Neural cell (in vitro differentiated cells): ENCODE measurements around the gene SERINC5. TPM values are rescaled to one million over a fixed set of nuclear protein-coding genes. Genes with fewer than 3 reads are reported as not detected.
"Not testable (repeated sequence)": the region's sequence is repeated elsewhere in the genome, so short reads cannot be mapped to it uniquely, and the experiment has no call there.

Experiments used
- H2AFZ ChIP-seq: fragments of 200-600, 300-800 bp; sonication (generic), shearing (Covaris generic); 2 replicates; pipeline ENCODE4 v1.6.0; 2014; ENCODE audit warnings: low read depth, mild to moderate bottlenecking, antibody characterized with exemption, low read length, moderate library complexity
- H3F3A ChIP-seq: fragments of 200-600 bp; shearing (Covaris generic); 2 replicates; pipeline ENCODE4 v1.6.1; 2016; ENCODE audit warnings: mild to moderate bottlenecking, moderate library complexity, mixed read lengths, antibody characterized with exemption, low read length; ENCODE audit not compliant: insufficient read depth, poor library complexity, severe bottlenecking
- H3K27ac ChIP-seq: fragments of 200-600, 300-800 bp; sonication (generic), shearing (Covaris generic); 2 replicates; pipeline ENCODE4 v1.5.1; 2014; ENCODE audit warnings: mild to moderate bottlenecking, low read length, moderate library complexity
- H3K27me3 ChIP-seq: fragments of 300-800, 200-600 bp; sonication (generic), shearing (Covaris generic); 2 replicates; pipeline ENCODE4 v1.6.0; 2014; ENCODE audit warnings: mild to moderate bottlenecking, low read depth, low read length, moderate library complexity; ENCODE audit not compliant: insufficient read depth
- H3K36me3 ChIP-seq: fragments of 300-800, 200-600 bp; sonication (generic), shearing (Covaris generic); 2 replicates; pipeline ENCODE4 v1.5.1; 2014; ENCODE audit warnings: mild to moderate bottlenecking, antibody characterized with exemption, low read length, moderate library complexity; ENCODE audit not compliant: insufficient read depth
- H3K4me2 ChIP-seq: fragments of 300-800, 200-600 bp; sonication (generic), shearing (Covaris generic); 2 replicates; pipeline ENCODE4 v1.6.0; 2014; ENCODE audit warnings: mild to moderate bottlenecking, low read length
- H3K4me3 ChIP-seq: fragments of 300-800, 200-600 bp; sonication (generic), shearing (Covaris generic); 2 replicates; pipeline ENCODE4 v1.5.1; 2014; ENCODE audit warnings: mild to moderate bottlenecking, low read length, moderate library complexity
- H3K79me2 ChIP-seq: fragments of 200-600 bp; shearing (Covaris generic); replicated peaks from 2 replicates; pipeline ENCODE4 v1.6.0; 2014; ENCODE audit warnings: mild to moderate bottlenecking, low read length, moderate library complexity; ENCODE audit not compliant: insufficient read depth
- H3K9ac ChIP-seq: fragments of 300-800, 200-600 bp; sonication (generic), shearing (Covaris generic); 2 replicates; pipeline ENCODE4 v1.6.1; 2016; ENCODE audit warnings: mild to moderate bottlenecking, low read length, mixed read lengths
- H3K9me2 ChIP-seq: fragments of 200-600 bp; shearing (Covaris generic); 2 replicates; pipeline ENCODE4 v1.6.1; 2016; ENCODE audit warnings: mild to moderate bottlenecking, low read length, mixed read lengths; ENCODE audit not compliant: insufficient read depth
- H3K9me3 ChIP-seq: fragments of 200-600, 300-800 bp; sonication (generic), shearing (Covaris generic); 2 replicates; pipeline ENCODE4 v1.6.1; 2016; ENCODE audit warnings: mild to moderate bottlenecking, mixed run types, low read length, moderate library complexity, mixed read lengths
- H4K20me1 ChIP-seq: fragments of 200-600 bp; shearing (Covaris generic); 2 replicates; pipeline ENCODE4 v1.6.1; 2016; ENCODE audit warnings: mild to moderate bottlenecking, mixed run types; ENCODE audit not compliant: insufficient read depth
- CTCF ChIP-seq: fragments of 450-650 bp; IDR thresholded peaks from 2 replicates; pipeline ENCODE4 v1.5.1; 2014; ENCODE audit warnings: antibody characterized with exemption, mild to moderate bottlenecking, moderate library complexity; ENCODE audit not compliant: poor library complexity, severe bottlenecking
- EP300 ChIP-seq: fragments of 450-650 bp; conservative IDR thresholded peaks from 2 replicates; pipeline ENCODE4 v1.6.1; 2014; ENCODE audit warnings: antibody characterized with exemption, mild to moderate bottlenecking, moderate library complexity; ENCODE audit not compliant: poor library complexity, severe bottlenecking
- EZH2 ChIP-seq: fragments of 200-600, 300-800 bp; shearing (Covaris generic), sonication (generic); IDR thresholded peaks from 2 replicates; pipeline ENCODE4 v1.6.1; 2014; ENCODE audit warnings: antibody characterized with exemption, low read length, borderline replicate concordance, mild to moderate bottlenecking; ENCODE audit not compliant: insufficient read depth, poor library complexity, severe bottlenecking
- MXI1 ChIP-seq: fragments of 450-650 bp; conservative IDR thresholded peaks from 2 replicates; pipeline ENCODE4 v1.6.1; 2014; ENCODE audit warnings: antibody characterized with exemption, mild to moderate bottlenecking; ENCODE audit not compliant: poor library complexity, severe bottlenecking
- POLR2AphosphoS5 ChIP-seq: IDR thresholded peaks from 2 replicates; pipeline ENCODE4 v1.6.1; 2012
- RAD21 ChIP-seq: fragments of 450-650 bp; conservative IDR thresholded peaks from 2 replicates; pipeline ENCODE4 v1.6.1; 2014; ENCODE audit warnings: antibody characterized with exemption, mild to moderate bottlenecking, moderate library complexity
- REST ChIP-seq: IDR thresholded peaks from 2 replicates; pipeline ENCODE4 v1.6.1; 2012; ENCODE audit warnings: borderline replicate concordance
- SMC3 ChIP-seq: fragments of 450-650 bp; conservative IDR thresholded peaks from 2 replicates; pipeline ENCODE4 v1.6.1; 2014; ENCODE audit warnings: antibody characterized with exemption, mild to moderate bottlenecking, moderate library complexity; ENCODE audit not compliant: poor library complexity
- TAF1 ChIP-seq: IDR thresholded peaks from 2 replicates; pipeline ENCODE4 v1.6.1; 2012; ENCODE audit warnings: low read depth
- polyA plus RNA-seq: library from polyadenylated mRNA; depleted of rRNA; stranded (reverse); fragments of >200 nt; gene quantifications from 2 replicates; pipeline ENCODE4 v1.2.3, GENCODE V29; 2014

SERINC5 gene
- polyA plus RNA-seq, 1 donor from 2014 or later: 5.8 TPM

GRCh38 chr5:80138486-80138885, 117.4 kb downstream of the SERINC5 start:
- H4K20me1 ChIP-seq: no peaks in the 10 kb centered on the region
- no peak overlapping the region for H2AFZ ChIP-seq
- H3K4me2 ChIP-seq: no peak overlapping the region
- no peak overlapping the region for H3K9ac ChIP-seq
- no peaks in the 10 kb centered on the region for H3K9me2 ChIP-seq
- no peaks in the 10 kb centered on the region for H3K27me3 ChIP-seq
- no peaks in the 10 kb centered on the region for H3K9me3 ChIP-seq
- H3K36me3 ChIP-seq: no peaks in the 10 kb centered on the region
- no peak overlapping the region for H3K27ac ChIP-seq
- H3F3A ChIP-seq: no peaks in the 10 kb centered on the region
- TF ChIP-seq REST: no peak
- TF ChIP-seq EZH2: no peak
- no peak for TF ChIP-seq EP300
- TF ChIP-seq MXI1: no peak
- TF ChIP-seq POLR2AphosphoS5: no peak
- no peak for TF ChIP-seq RAD21
- TF ChIP-seq TAF1: no peak
- TF ChIP-seq CTCF: no peak
- TF ChIP-seq SMC3: no peak
- no peaks in the 10 kb centered on the region for H3K79me2 ChIP-seq
- H3K4me3 ChIP-seq: no peak overlapping the region

- not testable (repeated sequence) for H3F3A ChIP-seq, H3K4me2 ChIP-seq, H4K20me1 ChIP-seq, H3K9me3 ChIP-seq, H3K9ac ChIP-seq, H3K27me3 ChIP-seq, H3K79me2 ChIP-seq, H3K27ac ChIP-seq, H3K4me3 ChIP-seq, H2AFZ ChIP-seq, H3K36me3 ChIP-seq, H3K9me2 ChIP-seq
These were observed 119.0 kb downstream of the SERINC5 start for GRCh38 chr5:80136798-80137197.

GRCh38 chr5:80134876-80135275, 121.0 kb downstream of the SERINC5 start:
- Histone ChIP-seq H3K9me3 (no peaks in the 10 kb centered on the region), H3K9ac (no peak overlapping the region), H3K27me3 (no peaks in the 10 kb centered on the region), H2AFZ (no peak overlapping the region), H4K20me1 (no peaks in the 10 kb centered on the region), H3F3A (no peaks in the 10 kb centered on the region), H3K79me2 (no peaks in the 10 kb centered on the region), H3K4me3 (no peak overlapping the region), H3K9me2 (no peaks in the 10 kb centered on the region), H3K36me3 (no peaks in the 10 kb centered on the region), H3K27ac (no peak overlapping the region), H3K4me2 (no peak overlapping the region)
- TF ChIP-seq RAD21 (no peak), TAF1 (no peak), MXI1 (no peak), CTCF (no peak), SMC3 (no peak), EZH2 (no peak), REST (no peak), EP300 (no peak)
